Loucy (cell line): ENCODE results near the gene GTF2IRD1.
"Not testable (repeated sequence)": the region's sequence is repeated elsewhere in the genome, so short reads cannot be mapped to it uniquely, and the experiment has no call there.

Experiments used
- EZH2phosphoT487 ChIP-seq: fragments of 200-600 bp; IDR thresholded peaks from 2 replicates; pipeline ENCODE4 v1.6.1; 2018; ENCODE audit warnings: antibody characterized with exemption, mild to moderate bottlenecking, moderate library complexity, borderline replicate concordance
- TF ChIP-seq, protein P1 (sequence below): fragments of 200-600 bp; sonication (generic); conservative IDR thresholded peaks from 2 replicates; pipeline ENCODE4 v1.5.1; 2014; ENCODE audit warnings: mild to moderate bottlenecking, antibody characterized with exemption, low read length

DNA sequence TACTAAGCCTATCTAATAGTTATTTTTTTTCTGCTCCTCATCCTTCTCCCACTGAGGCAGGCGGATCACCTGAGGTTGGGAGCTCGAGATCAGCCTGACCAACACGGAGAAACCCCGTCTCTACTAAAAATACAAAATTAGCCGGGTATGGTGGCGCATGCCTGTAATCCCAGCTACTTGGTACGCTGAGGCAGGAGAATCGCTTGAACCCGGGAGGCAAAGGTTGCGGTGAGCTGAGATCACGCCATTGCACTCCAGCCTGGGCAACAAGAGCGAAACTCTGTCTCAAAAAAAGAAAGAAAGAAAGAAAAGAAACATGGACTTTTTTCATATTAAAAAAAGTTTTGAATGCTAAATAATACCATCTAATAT is 197.4 kb downstream of the GTF2IRD1 start:
- TF ChIP-seq, protein P1, sequence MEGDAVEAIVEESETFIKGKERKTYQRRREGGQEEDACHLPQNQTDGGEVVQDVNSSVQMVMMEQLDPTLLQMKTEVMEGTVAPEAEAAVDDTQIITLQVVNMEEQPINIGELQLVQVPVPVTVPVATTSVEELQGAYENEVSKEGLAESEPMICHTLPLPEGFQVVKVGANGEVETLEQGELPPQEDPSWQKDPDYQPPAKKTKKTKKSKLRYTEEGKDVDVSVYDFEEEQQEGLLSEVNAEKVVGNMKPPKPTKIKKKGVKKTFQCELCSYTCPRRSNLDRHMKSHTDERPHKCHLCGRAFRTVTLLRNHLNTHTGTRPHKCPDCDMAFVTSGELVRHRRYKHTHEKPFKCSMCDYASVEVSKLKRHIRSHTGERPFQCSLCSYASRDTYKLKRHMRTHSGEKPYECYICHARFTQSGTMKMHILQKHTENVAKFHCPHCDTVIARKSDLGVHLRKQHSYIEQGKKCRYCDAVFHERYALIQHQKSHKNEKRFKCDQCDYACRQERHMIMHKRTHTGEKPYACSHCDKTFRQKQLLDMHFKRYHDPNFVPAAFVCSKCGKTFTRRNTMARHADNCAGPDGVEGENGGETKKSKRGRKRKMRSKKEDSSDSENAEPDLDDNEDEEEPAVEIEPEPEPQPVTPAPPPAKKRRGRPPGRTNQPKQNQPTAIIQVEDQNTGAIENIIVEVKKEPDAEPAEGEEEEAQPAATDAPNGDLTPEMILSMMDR, result not testable (repeated sequence)
- not testable (repeated sequence) for TF ChIP-seq EZH2phosphoT487
